Measurements from ENCODE around the gene PLCD3.

- TF ChIP-seq RAD21 (IDR thresholded peaks at IDR 0.05; ENCODE audit: low read length) (no peak), POLR2A (IDR thresholded peaks at IDR 0.05; ENCODE audit: low read depth, low read length) (no peak), RCOR1 (IDR thresholded peaks at IDR 0.05; ENCODE audit: insufficient replicate concordance, low read length) (no peak), MAZ (IDR thresholded peaks at IDR 0.05; ENCODE audit: borderline replicate concordance, low read depth, low read length) (no peak), MAFK (IDR thresholded peaks at IDR 0.05; ENCODE audit: low read depth, low read length) (no peak), NFE2L2 (IDR thresholded peaks at IDR 0.05; ENCODE audit: low read depth, low read length) (no peak), SMC3 (IDR thresholded peaks at IDR 0.05; ENCODE audit: low read depth, low read length) (no peak), CEBPB (IDR thresholded peaks at IDR 0.05; ENCODE audit: low read depth, low read length) (no peak), FOS (IDR thresholded peaks at IDR 0.05; ENCODE audit: low read depth, low read length) (no peak), CHD1 (IDR thresholded peaks at IDR 0.05; ENCODE audit: low read depth, low read length) (no peak), MXI1 (IDR thresholded peaks at IDR 0.05; ENCODE audit: borderline replicate concordance, low read depth, low read length) (no peak)
- TF ChIP-seq, protein P1, sequence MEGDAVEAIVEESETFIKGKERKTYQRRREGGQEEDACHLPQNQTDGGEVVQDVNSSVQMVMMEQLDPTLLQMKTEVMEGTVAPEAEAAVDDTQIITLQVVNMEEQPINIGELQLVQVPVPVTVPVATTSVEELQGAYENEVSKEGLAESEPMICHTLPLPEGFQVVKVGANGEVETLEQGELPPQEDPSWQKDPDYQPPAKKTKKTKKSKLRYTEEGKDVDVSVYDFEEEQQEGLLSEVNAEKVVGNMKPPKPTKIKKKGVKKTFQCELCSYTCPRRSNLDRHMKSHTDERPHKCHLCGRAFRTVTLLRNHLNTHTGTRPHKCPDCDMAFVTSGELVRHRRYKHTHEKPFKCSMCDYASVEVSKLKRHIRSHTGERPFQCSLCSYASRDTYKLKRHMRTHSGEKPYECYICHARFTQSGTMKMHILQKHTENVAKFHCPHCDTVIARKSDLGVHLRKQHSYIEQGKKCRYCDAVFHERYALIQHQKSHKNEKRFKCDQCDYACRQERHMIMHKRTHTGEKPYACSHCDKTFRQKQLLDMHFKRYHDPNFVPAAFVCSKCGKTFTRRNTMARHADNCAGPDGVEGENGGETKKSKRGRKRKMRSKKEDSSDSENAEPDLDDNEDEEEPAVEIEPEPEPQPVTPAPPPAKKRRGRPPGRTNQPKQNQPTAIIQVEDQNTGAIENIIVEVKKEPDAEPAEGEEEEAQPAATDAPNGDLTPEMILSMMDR (conservative IDR thresholded peaks at IDR 0.05; ENCODE audit: low read depth, low read length): no peak
- TF ChIP-seq, protein P2, sequence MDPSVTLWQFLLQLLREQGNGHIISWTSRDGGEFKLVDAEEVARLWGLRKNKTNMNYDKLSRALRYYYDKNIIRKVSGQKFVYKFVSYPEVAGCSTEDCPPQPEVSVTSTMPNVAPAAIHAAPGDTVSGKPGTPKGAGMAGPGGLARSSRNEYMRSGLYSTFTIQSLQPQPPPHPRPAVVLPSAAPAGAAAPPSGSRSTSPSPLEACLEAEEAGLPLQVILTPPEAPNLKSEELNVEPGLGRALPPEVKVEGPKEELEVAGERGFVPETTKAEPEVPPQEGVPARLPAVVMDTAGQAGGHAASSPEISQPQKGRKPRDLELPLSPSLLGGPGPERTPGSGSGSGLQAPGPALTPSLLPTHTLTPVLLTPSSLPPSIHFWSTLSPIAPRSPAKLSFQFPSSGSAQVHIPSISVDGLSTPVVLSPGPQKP (IDR thresholded peaks at IDR 0.05; ENCODE audit: borderline replicate concordance, low read depth, low read length): no peak
- TF ChIP-seq, protein P3, sequence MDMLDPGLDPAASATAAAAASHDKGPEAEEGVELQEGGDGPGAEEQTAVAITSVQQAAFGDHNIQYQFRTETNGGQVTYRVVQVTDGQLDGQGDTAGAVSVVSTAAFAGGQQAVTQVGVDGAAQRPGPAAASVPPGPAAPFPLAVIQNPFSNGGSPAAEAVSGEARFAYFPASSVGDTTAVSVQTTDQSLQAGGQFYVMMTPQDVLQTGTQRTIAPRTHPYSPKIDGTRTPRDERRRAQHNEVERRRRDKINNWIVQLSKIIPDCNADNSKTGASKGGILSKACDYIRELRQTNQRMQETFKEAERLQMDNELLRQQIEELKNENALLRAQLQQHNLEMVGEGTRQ (IDR thresholded peaks at IDR 0.05; ENCODE audit: low read depth, low read length): no peak
Measured at GRCh38 chr17:45127207-45127547, 5.1 kb downstream of the PLCD3 start.
